HepG2 (cell line): ENCODE results near the gene HS2ST1. TPM values are rescaled to one million over a fixed set of nuclear protein-coding genes. Genes with fewer than 3 reads are reported as not detected.

Source experiments
- ATAC-seq: fragments of 200-7000 bp; cut with Tn5 transposase; 3 replicates; pipeline ENCODE4 v1.9.1; 2020; ENCODE audit warnings: mild to moderate bottlenecking, moderate library complexity
- BruUV-seq: library from RNA; stranded (reverse); fragments of 400-500 nt; replicated peaks from 2 replicates; lab custom pipeline; 2021; lab: Mats Ljungman, UMichigan
- CTCF ChIA-PET: fragments of 300-600 bp; formaldehyde crosslinking; extraction: SDS; loops from one replicate; lab custom pipeline; 2021; ENCODE audit warnings: low total read pairs, inconsistent platforms, low intra/inter-chr PET ratio; lab: Yijun Ruan, JAX
- POLR2A ChIA-PET: fragments of 350-600 bp; sonication (Branson Sonifier 250); formaldehyde crosslinking; loops from one replicate; lab custom pipeline; 2020; ENCODE audit warnings: antibody characterized with exemption, inconsistent platforms; lab: Yijun Ruan, JAX
- DNase-seq: peaks from one replicate; pipeline ENCODE4 v3.0.0-alpha.2; 2015; ENCODE audit warnings: low spot score
- FAIRE-seq: peaks from 3 replicates; lab custom pipeline; 2011; peaks lifted over from hg19 to GRCh38; lab: Jason Lieb, UNC
- H2AFZ ChIP-seq: one replicate; pipeline ENCODE4 v1.6.1; 2011; ENCODE audit warnings: low read length, inconsistent platforms
- H3K27ac ChIP-seq: fragments of 300-600 bp; 3 replicates; pipeline ENCODE4 v1.8.0; 2011; ENCODE audit warnings: mixed run types, mild to moderate bottlenecking, mixed read lengths, low read length, inconsistent platforms; ENCODE audit not compliant: insufficient read depth; ENCODE audit errors: extremely low read length
- H3K27me3 ChIP-seq, 2 experiments: fragments of 200-600 bp in 1 of 2; 2 replicates in 1 of 2; 3 replicates in 1 of 2; pipeline versions ENCODE4 v1.6.0 to v1.8.0; 2011; ENCODE audit warnings: low read length in 2 of 2, mild to moderate bottlenecking in 2 of 2, moderate library complexity in 2 of 2, inconsistent platforms in 1 of 2; ENCODE audit not compliant: insufficient read depth in 2 of 2, control insufficient read depth in 1 of 2
- H3K36me3 ChIP-seq, 2 experiments: fragments of 200-600 bp in 1 of 2; replicated peaks in 1 of 2; 2 replicates in 1 of 2; 3 replicates in 1 of 2; pipeline versions ENCODE4 v1.5.1 to v1.8.0; 2011; ENCODE audit warnings: low read length in 2 of 2, inconsistent platforms in 1 of 2; ENCODE audit not compliant: insufficient read depth in 2 of 2, control insufficient read depth in 1 of 2
- H3K4me1 ChIP-seq: 2 replicates; pipeline ENCODE4 v1.5.1; 2012; ENCODE audit warnings: low read length, inconsistent platforms; ENCODE audit not compliant: insufficient read depth
- H3K4me2 ChIP-seq: 2 replicates; pipeline ENCODE4 v1.6.0; 2011; ENCODE audit warnings: low read depth, low read length, inconsistent platforms
- H3K4me3 ChIP-seq, 3 experiments: fragments of 200-600 bp in 1 of 3; sonication (generic), shearing (Covaris generic) in 1 of 3; replicated peaks in 1 of 3; 2 replicates each; pipeline ENCODE4 v1.5.1; 2011 to 2016; ENCODE audit warnings: low read length in 3 of 3, inconsistent platforms in 2 of 3, low read depth in 2 of 3, mild to moderate bottlenecking in 2 of 3, control low read depth in 1 of 3, mixed read lengths in 1 of 3; ENCODE audit not compliant: insufficient read depth in 1 of 3
- H3K79me2 ChIP-seq: one replicate; pipeline ENCODE4 v1.6.1; 2011; ENCODE audit warnings: low read length, inconsistent platforms; ENCODE audit not compliant: insufficient read depth
- H3K9ac ChIP-seq: 2 replicates; pipeline ENCODE4 v1.6.0; 2011; ENCODE audit warnings: mild to moderate bottlenecking, low read depth, low read length, inconsistent platforms; ENCODE audit not compliant: insufficient read depth
- H3K9me3 ChIP-seq: 2 replicates; pipeline ENCODE4 v1.5.1; 2012; ENCODE audit warnings: mild to moderate bottlenecking, low read length
- H4K20me1 ChIP-seq: 2 replicates; pipeline ENCODE4 v1.6.0; 2011; ENCODE audit warnings: inconsistent platforms, mild to moderate bottlenecking, low read length, moderate library complexity; ENCODE audit not compliant: insufficient read depth
- CC2D1A ChIP-seq: sonication (generic); formaldehyde crosslinking; IDR thresholded peaks from 2 replicates; pipeline ENCODE4 v1.8.1; 2023; ENCODE audit warnings: mild to moderate bottlenecking, missing genetic modification reagents
- ETV5 ChIP-seq: IDR thresholded peaks from 2 replicates; pipeline ENCODE4 v1.6.1; 2018; ENCODE audit warnings: missing biosample characterization, missing genetic modification reagents, inconsistent platforms, borderline replicate concordance
- HOXA9 ChIP-seq: sonication (generic); formaldehyde crosslinking; IDR thresholded peaks from 2 replicates; pipeline ENCODE4 v1.8.1; 2022; ENCODE audit warnings: missing genetic modification reagents, mild to moderate bottlenecking, moderate library complexity, borderline replicate concordance
- KMT2B ChIP-seq: IDR thresholded peaks from 2 replicates; pipeline ENCODE4 v1.6.1; 2016; ENCODE audit warnings: missing genetic modification reagents, missing compliant biosample characterization
- PAX8 ChIP-seq: sonication (generic); formaldehyde crosslinking; IDR thresholded peaks from 2 replicates; pipeline ENCODE4 v1.8.0; 2022; ENCODE audit warnings: mild to moderate bottlenecking, missing genetic modification reagents, borderline replicate concordance
- POLR2AphosphoS2 ChIP-seq: IDR thresholded peaks from 2 replicates; pipeline ENCODE4 v1.6.1; 2011; ENCODE audit warnings: low read depth, low read length, improper control_type of control experiment
- POLR2G ChIP-seq: fragments of 200-400 bp; formaldehyde crosslinking; IDR thresholded peaks from 2 replicates; pipeline ENCODE4 v1.6.1; 2018; ENCODE audit warnings: mild to moderate bottlenecking, low read depth, low read length, moderate library complexity
- RAD21 ChIP-seq: fragments of 450-650 bp; formaldehyde crosslinking; IDR thresholded peaks from 2 replicates; pipeline ENCODE4 v1.5.0; 2020; ENCODE audit warnings: mild to moderate bottlenecking
- RORA ChIP-seq: sonication (generic); formaldehyde crosslinking; IDR thresholded peaks from 2 replicates; pipeline ENCODE4 v1.5.0; 2020; ENCODE audit warnings: mild to moderate bottlenecking, missing genetic modification reagents, moderate library complexity
- ZNF329 ChIP-seq: sonication (generic); formaldehyde crosslinking; IDR thresholded peaks from 2 replicates; pipeline ENCODE4 v1.9.0; 2021; ENCODE audit warnings: low read depth, mild to moderate bottlenecking, missing genetic modification reagents
- ZNF724P ChIP-seq: sonication (generic); formaldehyde crosslinking; IDR thresholded peaks from 2 replicates; pipeline ENCODE4 v1.8.0; 2022; ENCODE audit warnings: missing genetic modification reagents, borderline replicate concordance
- ZSCAN30 ChIP-seq: sonication (generic); formaldehyde crosslinking; IDR thresholded peaks from 2 replicates; pipeline ENCODE4 v1.5.0; 2020; ENCODE audit warnings: mild to moderate bottlenecking, missing genetic modification reagents
- WGBS: methylation state at CpG from one replicate; pipeline ENCODE4 v1.1.6; 2017; ENCODE audit warnings: low lambda C conversion rate; 5-methylcytosine and 5-hydroxymethylcytosine counted together
- in situ Hi-C: cut with HindIII; loops from 2 replicates; pipeline ENCODE4 v1.10.0; 2017; ENCODE audit warnings: low pct_unique_long_range_greater_than_20kb; ENCODE audit not compliant: extremely low pct_ligation_motif_present
- intact Hi-C: fragments of 100-400 bp; cut with micrococcal nuclease; formaldehyde crosslinking; loops from one replicate; pipeline ENCODE4 v1.10.0; 2022; ENCODE audit not compliant: unreplicated experiment
- polyA plus RNA-seq, 8 experiments: library from polyadenylated mRNA; depleted of rRNA in 3 of 8; stranded (reverse) in 7 of 8; unstranded in 1 of 8; fragments of >200 nt; fragmentation: Illumina TruSeq in 4 of 8; extraction: Trizol in 4 of 8; gene quantifications; 2 replicates each; pipeline versions ENCODE4 v1.2.1 to v1.2.3, GENCODE V29; 2011 to 2016; ENCODE audit warnings: low read depth in 4 of 8, missing spikeins in 1 of 8, mixed read lengths in 1 of 8; ENCODE audit not compliant: insufficient read depth in 1 of 8
- total RNA-seq, 5 experiments: library from RNA; depleted of rRNA; stranded (reverse); fragments of >200 nt; fragmentation: Illumina TruSeq; extraction: Trizol; gene quantifications; 2 replicates each; pipeline ENCODE4 v1.2.3, GENCODE V29; 2016; ENCODE audit warnings: low read depth in 1 of 5
- TF ChIP-seq, protein P1 (sequence below): sonication (generic); formaldehyde crosslinking; IDR thresholded peaks from 2 replicates; pipeline ENCODE4 v1.5.0; 2020; ENCODE audit warnings: mild to moderate bottlenecking, missing genetic modification reagents

The HS2ST1 gene
- total and polyA plus RNA-seq, 2 of the 13 experiments (the other 11 are each of a cell fraction or from before 2014, with no cell fraction given), result 22.1 to 58.7 TPM

DNA sequence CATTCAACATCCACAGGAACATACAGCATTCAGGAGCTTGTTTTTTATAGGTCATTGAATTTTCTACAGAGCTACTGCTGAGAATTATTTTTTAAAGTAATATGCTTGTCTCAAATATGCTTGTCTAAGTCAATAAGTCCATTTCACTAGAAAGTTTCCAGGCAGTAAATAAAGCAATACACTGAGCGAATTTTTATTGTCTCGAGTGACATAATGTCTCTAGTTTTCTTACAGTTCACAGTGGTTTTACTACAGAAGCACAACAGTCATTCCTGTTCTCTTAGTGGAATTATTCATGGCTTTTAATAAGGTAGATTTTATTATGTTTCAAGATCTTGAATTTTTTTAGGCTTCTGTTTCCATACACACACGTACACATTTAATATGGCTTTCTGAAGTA lies 83.8 kb downstream of the HS2ST1 start:
- WGBS, result 98% methylated on average over 3 of the region's 3 CpGs
- ChIA-PET POLR2A (no interaction called here), CTCF (no interaction called here)
- DNase-seq (no peak), FAIRE-seq (no peak), ATAC-seq (no peak)
- Histone ChIP-seq H4K20me1 (no peaks in the 10 kb centered on the region), H3K27me3 (no peaks in the 10 kb centered on the region), H3K36me3 (no peaks in the 10 kb centered on the region), H3K4me3 (no peak overlapping the region), H3K4me1 (peaks cover 52% of the 10 kb centered on the region), H2AFZ (no peak overlapping the region), H3K9ac (no peak overlapping the region), H3K27ac (no peak overlapping the region), H3K79me2 (peaks cover 34% of the 10 kb centered on the region), H3K9me3 (no peaks in the 10 kb centered on the region), H3K4me2 (no peak overlapping the region)
- TF ChIP-seq POLR2AphosphoS2 (no peak), ETV5 (CRISPR knock-in tag) (no peak), ZNF329 (CRISPR knock-in tag) (no peak), POLR2G (no peak), CC2D1A (no peak)
- TF ChIP-seq, protein P1, sequence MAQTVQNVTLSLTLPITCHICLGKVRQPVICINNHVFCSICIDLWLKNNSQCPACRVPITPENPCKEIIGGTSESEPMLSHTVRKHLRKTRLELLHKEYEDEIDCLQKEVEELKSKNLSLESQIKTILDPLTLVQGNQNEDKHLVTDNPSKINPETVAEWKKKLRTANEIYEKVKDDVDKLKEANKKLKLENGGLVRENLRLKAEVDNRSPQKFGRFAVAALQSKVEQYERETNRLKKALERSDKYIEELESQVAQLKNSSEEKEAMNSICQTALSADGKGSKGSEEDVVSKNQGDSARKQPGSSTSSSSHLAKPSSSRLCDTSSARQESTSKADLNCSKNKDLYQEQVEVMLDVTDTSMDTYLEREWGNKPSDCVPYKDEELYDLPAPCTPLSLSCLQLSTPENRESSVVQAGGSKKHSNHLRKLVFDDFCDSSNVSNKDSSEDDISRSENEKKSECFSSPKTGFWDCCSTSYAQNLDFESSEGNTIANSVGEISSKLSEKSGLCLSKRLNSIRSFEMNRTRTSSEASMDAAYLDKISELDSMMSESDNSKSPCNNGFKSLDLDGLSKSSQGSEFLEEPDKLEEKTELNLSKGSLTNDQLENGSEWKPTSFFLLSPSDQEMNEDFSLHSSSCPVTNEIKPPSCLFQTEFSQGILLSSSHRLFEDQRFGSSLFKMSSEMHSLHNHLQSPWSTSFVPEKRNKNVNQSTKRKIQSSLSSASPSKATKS (CRISPR knock-in tag), result no peak
- intact Hi-C loops, result no loop called here
- BruUV-seq, result no TSS peak
- in situ Hi-C loops, result no loop called here

DNA sequence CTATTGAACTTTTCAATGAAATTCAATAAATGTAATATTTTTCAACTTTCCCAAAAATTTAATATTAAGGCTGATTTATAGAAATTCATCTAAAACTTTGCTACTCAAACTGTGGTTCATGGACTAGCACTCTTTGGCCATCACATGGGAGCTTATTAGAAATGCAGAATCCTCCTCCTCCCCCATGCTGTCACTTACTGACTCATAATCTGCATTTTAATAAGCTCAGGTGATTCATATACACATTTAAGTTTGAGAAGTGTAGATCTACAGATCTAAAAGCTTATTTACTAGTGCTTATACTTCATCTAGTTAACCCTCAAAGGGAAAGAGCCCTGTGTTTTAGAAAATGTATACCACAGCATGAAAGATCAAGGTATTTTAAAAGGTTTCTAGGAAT lies 84.3 kb downstream of the HS2ST1 start:
- no peak for FAIRE-seq
- H3K79me2 ChIP-seq, result peaks cover 31% of the 10 kb centered on the region
- H3K4me3 ChIP-seq, result no peak overlapping the region
- H3K27me3 ChIP-seq, result no peaks in the 10 kb centered on the region
- H3K27ac ChIP-seq, result no peak overlapping the region
- H3K36me3 ChIP-seq, result no peaks in the 10 kb centered on the region
- H3K9me3 ChIP-seq, result no peaks in the 10 kb centered on the region
- H3K9ac ChIP-seq, result no peak overlapping the region
- H2AFZ ChIP-seq, result no peak overlapping the region
- TF ChIP-seq ZSCAN30 (CRISPR knock-in tag) (no peak), RORA (CRISPR knock-in tag) (no peak), KMT2B (CRISPR knock-in tag) (no peak), HOXA9 (CRISPR knock-in tag) (no peak), ZNF724P (CRISPR knock-in tag) (no peak), PAX8 (CRISPR knock-in tag) (no peak), RAD21 (no peak)
- no peak overlapping the region for H3K4me2 ChIP-seq
- CTCF ChIA-PET, result no interaction called here
- no peak for ATAC-seq
- POLR2A ChIA-PET, result no interaction called here
- DNase-seq, result no peak
- intact Hi-C loops (no loop called here), in situ Hi-C loops (no loop called here)
- BruUV-seq, result no TSS peak
- H4K20me1 ChIP-seq, result no peaks in the 10 kb centered on the region
- H3K4me1 ChIP-seq, result peaks cover 48% of the 10 kb centered on the region
